Esophagus mucosa (tissue), 1 donor: Measurements from ENCODE around the gene RGS11. TPM values are rescaled to one million over a fixed set of nuclear protein-coding genes. Genes with fewer than 3 reads are reported as not detected.
"Not testable (repeated sequence)": the region's sequence is repeated elsewhere in the genome, so short reads cannot be mapped to it uniquely, and the experiment has no call there.

Experiments used
- ATAC-seq: fragments of 200-7000 bp; cut with Tn5 transposase; one replicate; pipeline ENCODE4 v1.9.1; 2020
- total RNA-seq: library from RNA; stranded (reverse); gene quantifications from one replicate; pipeline ENCODE4 v1.2.4, GENCODE V29; 2023
- donor health status: DM: yes; HTN: yes; CAD: no.

Gene RGS11
- total RNA-seq, 1 donor from 2014 or later: 0.92 TPM

DNA sequence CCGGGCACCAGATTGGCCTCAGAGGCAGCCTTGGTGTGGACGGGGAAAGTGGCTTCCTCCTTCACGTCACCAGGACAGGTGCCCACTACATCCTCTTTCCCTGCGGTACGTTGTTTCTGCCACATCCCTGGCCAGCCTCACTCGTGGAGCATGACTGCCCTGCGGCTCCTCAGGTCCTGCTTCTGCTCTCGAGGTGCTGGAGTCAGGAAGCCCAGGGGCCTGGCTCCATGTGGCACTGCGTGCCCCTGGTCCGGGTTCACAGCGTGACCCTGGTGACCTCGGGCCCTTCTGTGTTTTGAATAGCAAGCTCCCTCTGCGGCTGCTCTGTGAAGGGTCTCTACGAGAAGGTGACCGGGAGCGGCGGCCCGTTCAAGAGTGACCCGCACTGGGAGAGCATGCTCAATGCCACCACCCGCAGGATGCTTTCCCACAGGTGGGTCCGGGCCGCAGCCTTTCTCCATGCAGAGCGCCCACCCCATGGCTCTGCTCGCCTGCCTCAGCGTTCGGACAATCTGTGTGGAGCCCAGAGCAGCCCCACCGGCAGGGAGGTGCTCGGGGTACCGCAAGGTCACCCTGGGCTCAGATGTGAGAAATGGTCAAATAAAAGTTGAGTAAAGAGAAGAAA lies 13.5 kb downstream of the RGS11 start:
- ATAC-seq: no peak

GRCh38 chr16:261031-261691 lies 14.6 kb downstream of the RGS11 start:
- ATAC-seq: no peak

- no peak for ATAC-seq
Measured at GRCh38 chr16:260326-260725, 15.4 kb downstream of the RGS11 start.

DNA sequence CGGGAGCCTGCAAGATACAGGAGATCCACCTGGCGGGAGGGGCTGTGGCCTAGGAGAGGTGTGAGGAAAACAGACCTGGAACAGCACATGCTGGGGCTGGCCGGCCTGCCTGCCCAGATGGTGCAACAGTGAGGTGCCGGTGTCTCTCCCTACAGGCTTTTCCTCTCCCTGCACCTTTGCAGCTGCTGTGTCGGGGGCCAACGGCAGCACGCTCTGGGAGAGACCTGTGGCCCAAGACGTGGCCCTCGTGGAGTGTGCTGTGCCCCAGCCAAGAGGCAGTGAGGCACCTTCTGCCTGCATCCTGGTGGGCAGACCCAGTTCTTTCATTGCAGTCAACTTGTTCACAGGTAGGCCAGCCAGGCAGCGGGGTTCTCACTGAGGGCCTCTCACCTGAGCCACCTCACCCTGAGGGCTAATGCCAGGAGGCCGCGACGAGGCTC lies 15.9 kb downstream of the RGS11 start:
- no peak for ATAC-seq

- ATAC-seq: no peak
Measured at GRCh38 chr16:259226-259625, 16.5 kb downstream of the RGS11 start.

DNA sequence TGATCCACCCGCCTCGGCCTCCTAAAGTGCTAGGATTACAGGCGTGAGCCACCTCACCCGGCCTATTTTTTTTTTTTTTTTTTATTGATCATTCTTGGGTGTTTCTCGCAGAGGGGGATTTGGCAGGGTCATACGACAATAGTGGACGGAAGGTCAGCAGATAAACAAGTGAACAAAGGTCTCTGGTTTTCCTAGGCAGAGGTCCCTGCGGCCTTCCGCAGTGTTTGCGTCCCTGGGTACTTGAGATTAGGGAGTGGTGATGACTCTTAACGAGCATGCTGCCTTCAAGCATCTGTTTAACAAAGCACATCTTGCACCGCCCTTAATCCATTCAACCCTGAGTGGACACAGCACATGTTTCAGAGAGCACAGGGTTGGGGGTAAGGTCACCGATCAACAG lies 17.7 kb downstream of the RGS11 start:
- ATAC-seq: not testable (repeated sequence)

GRCh38 chr16:255183-255582 lies 20.6 kb downstream of the RGS11 start:
- no peak for ATAC-seq

DNA sequence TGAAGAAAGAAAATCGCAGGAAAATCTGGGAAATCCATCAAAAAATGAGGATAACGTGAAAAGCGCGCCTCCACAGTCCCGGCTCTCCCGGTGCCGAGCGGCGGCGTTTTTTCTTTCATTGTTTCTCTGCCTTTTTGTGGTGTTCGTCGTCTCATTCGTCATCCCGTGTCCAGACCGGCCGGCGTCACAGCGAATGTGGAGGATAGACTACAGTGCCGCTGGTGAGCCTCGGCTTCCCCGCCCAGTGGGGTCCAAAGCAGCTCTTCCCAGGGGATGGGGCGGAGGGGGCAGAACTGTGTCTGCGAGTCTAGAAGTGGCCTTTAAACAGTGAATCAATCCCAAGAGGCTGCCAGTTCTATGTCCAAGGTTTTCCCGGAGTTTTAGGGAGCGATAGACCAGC lies 21.3 kb downstream of the RGS11 start:
- no peak for ATAC-seq

GRCh38 chr16:253833-254232 lies 21.9 kb downstream of the RGS11 start:
- ATAC-seq: no peak

GRCh38 chr16:252366-253337 lies 23.1 kb downstream of the RGS11 start:
- ATAC-seq: no peak

DNA sequence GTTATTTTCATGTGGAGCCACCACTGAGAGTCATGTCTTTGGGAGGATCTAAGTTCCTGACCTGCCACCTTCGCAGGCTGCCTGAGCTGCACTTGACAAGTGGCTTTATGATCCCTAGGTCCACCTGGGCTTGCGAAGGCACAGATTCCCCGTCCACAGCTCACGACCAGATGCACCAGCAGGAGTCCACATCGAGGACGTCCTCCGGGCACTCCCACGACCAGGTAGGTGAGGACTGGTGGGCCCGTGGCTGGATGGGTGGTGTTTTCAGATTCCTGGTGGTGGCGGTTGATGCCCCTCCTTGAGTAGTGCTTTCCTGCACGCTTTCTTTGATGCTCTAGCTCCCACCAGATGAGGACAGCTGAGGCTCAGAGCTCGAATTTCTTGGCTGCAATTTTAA lies 26.3 kb downstream of the RGS11 start:
- no peak for ATAC-seq

- ATAC-seq: no peak
Measured at GRCh38 chr16:247027-247426, 28.7 kb downstream of the RGS11 start.

GRCh38 chr16:245105-245504 lies 30.6 kb downstream of the RGS11 start:
- no peak for ATAC-seq

DNA sequence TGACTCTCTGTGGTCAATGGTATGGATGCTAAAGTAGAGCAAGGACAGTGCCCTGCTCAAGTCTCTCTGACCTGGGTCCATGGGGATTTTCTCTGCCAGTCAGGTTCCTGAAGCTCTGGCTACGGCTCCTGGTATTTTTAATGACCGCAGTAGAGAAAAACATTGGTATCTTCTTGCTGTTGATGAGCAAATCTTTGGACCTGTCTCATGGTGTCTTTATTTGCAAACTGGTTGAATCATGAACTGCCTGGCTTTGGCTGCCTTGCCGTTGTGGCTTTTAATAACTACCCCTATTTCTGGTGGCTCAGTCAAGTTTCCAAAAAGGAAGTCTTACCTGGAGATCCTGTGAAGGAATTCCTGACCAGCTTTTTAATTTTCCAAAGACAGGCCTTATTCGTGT lies 32.4 kb downstream of the RGS11 start:
- no peak for ATAC-seq

DNA sequence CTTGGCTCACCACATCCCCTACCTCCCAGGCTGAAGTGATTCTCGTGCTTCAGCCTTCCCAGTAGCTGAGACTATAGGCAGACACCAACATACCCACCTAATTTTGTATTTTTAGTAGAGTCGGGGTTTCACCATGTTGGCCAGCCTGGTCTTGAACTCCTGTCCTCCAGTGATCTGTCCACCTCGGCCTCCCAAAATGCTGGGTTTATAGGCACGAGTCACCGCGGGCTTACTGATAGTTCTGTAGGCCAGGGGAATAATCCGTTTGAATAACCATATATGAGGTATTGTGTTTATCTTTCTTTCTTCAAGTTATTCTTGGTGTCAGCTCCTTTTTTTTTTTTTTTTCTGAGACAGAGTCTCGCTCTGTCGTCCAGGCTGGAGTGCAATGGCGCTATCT lies 33.5 kb downstream of the RGS11 start:
- no peak for ATAC-seq

DNA sequence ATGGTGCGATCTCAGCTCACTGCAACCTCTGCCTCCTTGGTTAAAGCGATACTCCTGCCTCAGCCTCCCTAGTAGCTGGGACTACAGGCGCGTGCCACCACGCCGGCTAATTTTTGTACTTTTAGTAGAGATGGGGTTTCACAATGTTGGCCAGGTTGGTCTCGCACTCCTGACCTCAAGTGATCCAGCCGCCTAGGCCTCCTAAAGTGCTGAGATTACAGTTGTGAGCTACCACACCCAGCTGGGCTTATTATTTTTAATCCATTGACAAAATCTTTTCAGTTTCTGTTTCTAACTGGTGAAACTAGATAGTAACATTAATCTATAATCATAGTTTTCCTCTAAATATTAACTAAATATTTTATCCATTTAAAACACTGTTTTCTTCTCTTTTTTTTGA lies 35.2 kb downstream of the RGS11 start:
- no peak for ATAC-seq

- no peak for ATAC-seq
Measured at GRCh38 chr16:239948-240277, 35.8 kb downstream of the RGS11 start.

- peak; percentile 98 for ATAC-seq
Measured at GRCh38 chr16:234468-235305, 41.1 kb downstream of the RGS11 start, which contains the start of gene FAM234A. FAM234A (plus strand) TSS chr16:234821; CDS start chr16:254414, 19,593 bp downstream.

- ATAC-seq: no peak
Measured at GRCh38 chr16:230949-231348, 44.8 kb downstream of the RGS11 start.

- ATAC-seq: not testable (repeated sequence)
Measured at GRCh38 chr16:230351-230750, 45.4 kb downstream of the RGS11 start.

GRCh38 chr16:229731-230281 lies 45.9 kb downstream of the RGS11 start:
- ATAC-seq: no peak
